Fibroblast of peridontal ligament (primary cell): ENCODE data around the gene MRC2.

Experiments used
- DNase-seq: peaks from one replicate; pipeline ENCODE4 v3.0.0-alpha.2; 2010; ENCODE audit errors: extremely low read depth

Gene MRC2

DNA sequence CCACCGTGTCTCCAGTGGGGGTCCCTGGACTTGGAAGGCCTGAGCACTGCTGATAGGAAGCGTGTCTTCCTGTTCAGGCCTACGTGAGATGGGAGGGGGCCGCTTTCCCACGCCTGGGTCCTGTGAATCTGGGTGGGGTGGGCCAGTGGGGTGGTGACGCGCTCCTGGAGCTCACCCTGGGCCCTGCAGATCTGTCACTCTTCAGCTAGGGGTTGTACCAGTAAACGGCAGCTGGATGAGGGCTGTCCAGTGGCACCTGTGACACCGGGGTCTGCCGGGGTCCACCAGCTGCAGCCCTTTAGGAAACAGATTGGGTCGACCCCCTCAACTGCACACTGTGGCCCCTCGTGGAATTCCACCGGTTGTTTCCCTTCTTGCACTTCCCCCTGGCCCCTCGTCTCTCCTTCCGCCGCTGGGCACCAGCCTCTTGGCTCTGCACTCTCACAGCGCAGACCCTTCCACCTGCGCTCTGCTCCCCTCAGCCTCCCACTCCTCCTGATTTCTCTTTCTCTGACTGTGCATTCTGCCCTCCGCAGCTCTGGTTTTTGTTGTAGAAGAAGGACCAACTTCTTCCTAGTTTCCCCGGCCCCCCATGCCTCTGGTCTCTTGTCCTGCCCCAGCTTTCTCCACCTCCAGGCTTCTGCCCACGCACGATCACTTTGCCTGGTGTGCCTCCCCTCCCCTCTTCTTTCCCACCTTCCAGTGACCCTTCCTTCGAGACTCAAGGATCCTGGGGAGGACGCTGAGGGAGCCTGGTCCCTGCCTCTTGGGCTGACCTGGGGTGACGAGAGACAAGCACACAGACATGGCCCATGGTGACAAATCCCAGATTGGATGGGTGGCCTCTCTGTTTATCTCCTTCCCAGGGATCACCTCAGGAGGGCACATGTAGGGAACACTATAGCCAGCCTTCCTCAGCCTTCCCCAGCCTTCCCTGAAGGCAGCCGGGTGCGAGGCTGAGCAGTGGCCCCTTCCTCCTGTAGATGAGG, 4.8 kb downstream of the MRC2 start:
- DNase-seq: no peak

DNA sequence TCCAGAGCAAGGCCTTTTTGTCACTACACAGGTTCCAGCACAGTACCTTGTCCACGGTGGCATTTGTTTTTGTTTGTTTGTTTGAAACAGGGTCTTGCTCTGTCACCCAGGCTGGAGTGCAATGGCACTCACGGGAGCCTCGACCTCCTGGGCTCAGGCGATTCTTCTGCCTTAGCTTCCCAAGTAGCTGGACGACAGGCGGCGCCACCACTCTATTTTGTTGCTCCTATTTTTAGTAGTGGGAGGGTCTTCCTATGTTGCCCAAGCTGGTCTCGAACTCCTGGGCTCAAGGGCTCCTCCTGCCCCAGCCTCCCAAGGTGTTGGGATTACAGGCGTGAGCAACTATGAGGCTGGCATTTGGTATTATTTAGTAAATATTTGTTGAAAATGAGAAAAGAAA, 10.3 kb downstream of the MRC2 start:
- no peak for DNase-seq

DNA sequence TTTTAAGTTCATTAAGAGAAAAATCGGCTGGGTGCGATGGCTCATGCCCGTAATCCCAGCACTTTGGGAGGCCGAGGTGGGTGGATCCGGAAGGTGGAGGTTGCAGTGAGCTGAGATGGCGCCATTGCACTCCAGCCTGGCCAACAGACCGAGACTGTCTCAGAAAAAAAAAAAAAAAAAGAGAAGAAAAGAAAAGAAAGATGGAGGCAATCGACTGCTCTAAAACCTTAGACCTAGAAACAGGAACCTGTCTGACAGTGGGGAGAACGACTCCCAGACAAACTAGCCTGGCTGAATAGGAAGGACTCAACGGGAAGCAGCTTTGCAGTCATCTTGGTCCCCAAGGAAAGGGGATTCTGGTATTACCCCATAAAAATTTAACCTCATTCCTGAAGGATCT, 13.7 kb downstream of the MRC2 start:
- DNase-seq: no peak

DNA sequence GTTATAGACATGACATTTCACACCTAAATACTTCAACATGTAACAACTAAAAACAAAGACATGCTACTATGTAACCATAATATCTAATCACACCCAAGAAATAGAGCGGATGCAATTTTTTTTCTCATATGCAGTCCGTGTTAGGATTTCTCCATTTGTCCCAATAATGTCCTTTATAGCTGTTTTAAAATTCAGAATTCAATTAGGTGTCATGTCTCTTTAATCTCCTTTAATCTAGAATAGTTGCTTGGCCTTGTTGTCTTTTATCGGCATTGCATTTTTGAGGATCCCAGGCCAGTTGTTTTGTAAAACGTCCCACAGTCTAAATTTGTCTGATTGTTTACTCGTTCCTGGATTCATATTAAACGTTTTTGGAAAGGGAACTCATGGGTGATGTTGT, 14.5 kb downstream of the MRC2 start:
- DNase-seq: no peak

DNA sequence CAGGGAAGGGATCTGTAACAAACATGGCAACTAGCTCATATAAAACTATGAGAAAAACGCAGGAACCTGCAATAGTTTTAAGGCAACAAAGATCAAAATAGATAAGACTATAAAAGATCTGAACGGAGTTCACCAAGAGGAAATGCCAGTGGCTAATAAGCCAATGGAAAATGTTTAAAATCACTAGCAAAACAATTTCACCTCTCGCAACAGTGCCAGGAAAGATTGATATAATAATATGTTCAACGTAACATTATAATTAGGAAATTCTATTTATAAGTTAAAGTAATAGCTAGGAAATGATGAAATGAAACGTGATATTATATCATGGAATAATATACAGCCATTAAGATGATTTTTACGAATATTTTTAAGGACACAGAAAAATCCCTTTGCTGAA, 16.0 kb downstream of the MRC2 start:
- no peak for DNase-seq

DNA sequence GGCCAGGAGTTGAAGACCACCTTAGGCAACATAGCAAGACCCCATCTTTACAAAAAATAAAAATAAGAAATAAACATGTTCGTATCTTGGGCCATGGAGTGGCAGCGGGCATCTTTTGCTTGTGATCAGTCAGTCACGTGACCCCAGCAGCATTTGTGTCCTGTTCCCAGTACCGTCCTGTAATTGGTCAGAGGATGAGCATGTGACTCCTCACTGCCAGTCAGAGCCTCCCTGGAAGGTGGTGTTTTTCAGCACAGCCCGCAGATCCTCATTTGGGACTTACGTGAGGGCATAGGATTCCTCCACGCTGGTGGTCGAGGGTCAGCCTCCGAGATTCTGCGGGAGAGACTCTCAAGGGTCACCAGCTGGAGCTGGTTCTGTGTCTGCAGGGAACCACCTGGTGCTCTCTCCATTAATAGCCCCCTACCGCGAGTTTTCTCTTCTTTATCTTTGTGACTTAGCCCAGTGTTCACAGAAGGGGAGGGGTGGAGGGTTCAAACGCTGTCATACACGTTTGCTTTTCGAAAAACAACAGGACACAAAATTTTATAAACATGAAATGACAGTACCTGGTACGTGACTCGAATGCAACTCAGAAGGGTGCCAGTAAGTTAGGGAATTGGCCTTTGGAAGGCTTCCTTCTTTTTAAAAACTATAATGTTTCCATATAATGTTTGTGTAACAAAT, 17.2 kb downstream of the MRC2 start:
- DNase-seq: no peak

DNA sequence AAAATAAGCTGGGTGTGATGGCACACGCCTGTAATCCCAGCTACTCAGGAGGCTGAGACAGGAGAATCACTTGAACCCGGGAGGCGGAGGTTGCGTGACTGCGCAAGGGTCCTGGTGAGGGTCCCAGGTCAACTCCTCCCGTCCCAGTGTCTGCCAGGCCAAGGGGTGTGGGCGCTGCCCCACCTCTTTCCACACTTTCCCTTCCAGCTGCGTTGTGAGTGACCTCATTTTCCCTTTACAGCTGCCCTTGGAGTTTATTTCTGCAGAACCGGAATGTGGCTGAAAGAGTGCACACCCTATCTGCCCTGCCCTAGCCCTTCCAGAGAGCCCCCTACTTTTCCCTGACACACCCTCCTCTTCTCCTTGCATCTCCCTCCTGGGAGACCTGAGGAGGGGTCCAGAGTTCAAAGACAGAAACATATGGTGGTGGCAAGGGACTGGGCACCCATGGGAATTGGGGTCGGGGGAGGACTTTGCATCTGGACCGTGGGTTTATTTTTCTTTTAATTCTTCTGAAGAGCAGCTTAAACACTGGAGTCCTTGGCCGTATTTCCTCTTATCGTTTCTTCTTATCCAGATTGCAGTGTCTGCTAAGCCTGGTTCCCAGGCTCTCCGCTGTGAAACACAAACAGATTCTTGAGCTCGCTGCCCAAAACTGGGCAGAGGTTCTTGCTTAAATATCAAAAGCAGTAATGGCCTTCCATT, 20.9 kb downstream of the MRC2 start:
- DNase-seq: peak; percentile 48

DNA sequence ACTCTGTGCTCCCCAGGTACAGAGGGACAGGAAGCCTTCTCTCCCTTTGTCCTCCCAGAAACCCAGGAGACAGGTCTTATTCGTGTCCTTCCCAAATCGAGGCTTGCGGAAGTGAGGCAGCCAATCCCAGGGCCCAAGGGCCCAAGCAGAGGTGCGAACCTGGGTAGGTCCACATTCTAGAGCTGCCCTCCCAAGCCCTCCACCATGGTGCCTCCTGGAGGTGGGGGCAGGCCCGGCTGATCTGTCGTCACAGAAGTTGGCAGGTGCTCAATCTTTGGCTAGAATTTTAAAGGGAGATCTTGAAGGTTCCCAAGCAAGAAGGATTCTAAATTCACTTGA, 21.5 kb downstream of the MRC2 start:
- DNase-seq: no peak

DNA sequence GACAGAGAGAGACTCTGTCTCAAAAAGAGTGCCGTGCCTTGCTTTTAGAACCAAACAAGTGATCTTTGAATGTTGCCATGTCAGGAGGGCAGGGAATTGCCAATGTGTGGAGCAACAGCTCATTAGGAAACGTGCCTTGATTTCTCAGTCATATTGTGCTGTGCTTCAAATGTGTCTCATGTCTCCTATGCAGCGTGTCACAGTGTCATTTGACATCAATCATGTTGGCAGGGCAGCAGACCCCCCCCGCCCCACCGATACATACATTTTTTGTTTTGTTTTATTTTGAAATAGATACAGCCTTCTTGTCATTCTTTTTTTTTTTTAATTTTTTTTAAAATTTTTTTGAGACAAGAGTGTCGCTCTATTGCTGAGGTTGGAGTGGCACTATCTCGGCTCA, 22.1 kb downstream of the MRC2 start:
- no peak for DNase-seq

DNA sequence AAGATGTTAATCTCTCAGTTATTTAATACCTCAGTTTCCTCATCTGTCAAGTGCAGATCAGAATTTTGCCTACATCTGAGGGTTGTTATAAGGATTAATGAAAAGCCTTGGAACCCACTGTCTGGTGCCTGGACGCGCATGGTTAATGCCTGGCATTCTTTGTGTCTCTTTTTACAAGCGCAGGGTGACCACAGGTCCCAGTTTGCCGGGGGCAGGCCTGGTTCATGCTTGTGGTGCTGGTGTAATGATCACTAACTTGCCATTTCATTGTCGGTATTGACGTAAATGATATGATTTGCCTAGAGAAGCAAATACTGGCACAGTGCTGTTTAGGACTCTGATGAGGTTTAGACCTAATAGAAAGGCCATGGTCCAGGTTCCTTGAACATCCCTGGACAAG, 23.1 kb downstream of the MRC2 start:
- no peak for DNase-seq

DNA sequence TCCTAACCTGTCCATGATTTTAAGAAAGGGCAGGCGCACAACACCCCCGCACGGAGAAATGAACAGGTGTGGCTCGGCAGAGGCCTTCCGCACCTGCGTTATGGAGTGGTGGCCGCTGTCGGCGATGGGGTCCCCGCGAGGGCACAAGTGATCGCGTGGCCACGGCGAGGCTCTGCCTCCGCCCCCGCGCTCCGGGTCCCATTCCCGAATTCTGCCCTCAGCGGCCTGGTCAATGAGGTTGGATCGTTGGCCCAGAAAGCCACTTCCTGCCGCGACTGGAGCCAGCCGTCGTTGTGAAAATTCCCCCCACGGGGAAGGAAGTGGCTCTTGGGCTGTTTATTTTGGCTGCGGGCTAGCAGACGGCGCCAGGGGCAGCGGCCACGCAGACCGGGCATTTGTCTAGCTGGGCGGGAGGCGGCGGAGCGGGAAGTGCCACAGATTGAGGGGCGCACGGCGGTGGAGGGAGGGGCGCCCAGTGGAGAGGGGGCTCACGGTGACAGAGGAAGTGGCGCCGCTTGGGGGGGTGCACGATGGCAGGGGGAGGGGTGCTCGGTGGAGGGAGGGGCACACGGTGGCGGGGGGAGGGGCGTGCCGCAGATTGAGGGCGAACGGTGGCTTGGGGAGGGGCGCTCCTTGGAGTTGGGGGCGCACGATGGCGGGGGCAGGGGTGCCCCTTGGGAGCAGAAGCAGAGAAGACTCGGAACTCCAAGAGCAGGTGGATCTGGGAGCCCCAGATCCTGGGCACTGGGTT, 25.0 kb downstream of the MRC2 start:
- peak; percentile 30 for DNase-seq

DNA sequence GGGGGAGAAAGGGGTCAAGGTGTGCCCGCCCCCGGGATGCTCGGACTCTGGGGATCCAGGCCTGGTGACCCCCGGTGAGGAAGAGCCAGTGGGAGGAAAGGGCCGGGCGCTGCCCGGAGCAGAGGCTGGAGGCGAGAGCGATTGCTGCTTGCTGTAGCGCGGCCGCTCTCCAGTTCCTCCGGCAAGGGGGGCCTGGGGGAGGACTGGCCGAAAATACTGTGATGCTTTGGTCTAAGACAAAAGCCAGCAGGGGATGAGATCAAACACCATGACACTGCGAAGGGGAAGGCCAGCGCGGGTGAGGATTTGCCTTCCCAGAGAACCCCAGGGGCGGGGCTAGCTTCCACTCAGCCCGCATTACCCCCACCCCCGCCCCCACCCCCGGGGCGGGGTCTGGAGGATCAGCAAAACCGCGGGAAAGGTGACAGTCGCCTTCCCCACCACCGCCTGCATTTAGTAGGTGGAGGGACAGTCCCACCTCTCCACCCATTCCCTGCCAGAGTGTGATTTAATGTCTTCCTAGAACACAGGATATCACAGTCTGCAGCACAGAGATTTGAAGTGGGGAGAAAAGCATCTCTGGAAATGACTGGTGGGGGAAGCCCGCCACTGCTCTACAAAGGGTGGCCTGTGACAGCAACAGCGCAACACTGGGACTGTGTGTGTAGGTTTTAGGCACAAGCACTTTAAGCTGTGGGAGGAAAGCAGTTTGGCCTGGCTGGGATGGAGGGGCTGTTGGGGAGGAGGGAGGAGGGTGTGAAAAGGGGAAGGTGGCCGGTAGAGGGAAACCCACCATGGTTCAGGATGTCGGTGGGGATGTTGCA, 25.7 kb downstream of the MRC2 start:
- DNase-seq: peak; percentile 39

DNA sequence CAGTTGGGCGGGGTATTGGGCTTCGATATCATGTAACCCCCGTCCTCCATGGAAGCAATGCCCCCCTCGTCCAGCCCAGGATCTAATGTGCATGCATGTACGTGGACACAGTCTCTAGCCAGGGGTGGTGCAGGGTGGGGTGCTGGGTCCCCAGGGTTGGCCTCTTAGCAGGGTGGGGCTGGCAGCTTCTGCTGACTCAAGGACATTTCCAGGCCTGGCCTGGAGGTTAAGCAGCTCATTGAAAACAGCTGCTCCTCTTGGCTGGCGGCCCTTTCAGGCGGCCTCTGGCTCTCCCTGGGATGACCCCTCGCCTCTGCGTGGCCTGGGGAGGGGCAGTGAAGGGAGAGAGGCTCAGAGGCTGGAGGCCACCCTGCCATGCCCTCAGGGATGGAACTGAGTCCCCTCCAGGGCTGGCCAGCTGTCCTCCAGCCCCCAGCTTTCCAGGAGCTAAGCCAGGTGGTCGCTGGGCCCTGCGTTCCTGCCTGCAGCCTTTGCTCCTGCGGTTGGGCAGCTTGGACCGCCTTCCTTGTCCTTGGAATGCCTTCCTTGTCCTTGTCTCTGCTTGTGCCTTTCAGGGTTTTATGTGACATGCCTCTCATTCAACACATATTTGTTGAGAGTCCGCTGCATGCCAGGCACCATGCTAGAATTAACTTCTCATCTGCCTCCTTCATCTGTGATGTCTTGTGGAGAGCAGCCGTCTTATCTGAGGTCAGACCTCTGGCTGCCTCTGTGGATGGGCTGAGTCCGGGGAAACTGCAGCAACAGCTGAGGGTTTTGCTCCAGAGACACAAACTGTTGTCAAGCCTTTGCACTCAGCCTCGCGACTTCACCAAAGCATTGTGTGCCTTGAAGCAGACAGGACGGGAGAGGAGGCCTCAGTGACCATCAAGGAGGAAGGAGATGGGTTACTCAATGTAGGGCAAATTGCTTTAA, 26.6 kb downstream of the MRC2 start:
- peak; percentile 71 for DNase-seq

DNA sequence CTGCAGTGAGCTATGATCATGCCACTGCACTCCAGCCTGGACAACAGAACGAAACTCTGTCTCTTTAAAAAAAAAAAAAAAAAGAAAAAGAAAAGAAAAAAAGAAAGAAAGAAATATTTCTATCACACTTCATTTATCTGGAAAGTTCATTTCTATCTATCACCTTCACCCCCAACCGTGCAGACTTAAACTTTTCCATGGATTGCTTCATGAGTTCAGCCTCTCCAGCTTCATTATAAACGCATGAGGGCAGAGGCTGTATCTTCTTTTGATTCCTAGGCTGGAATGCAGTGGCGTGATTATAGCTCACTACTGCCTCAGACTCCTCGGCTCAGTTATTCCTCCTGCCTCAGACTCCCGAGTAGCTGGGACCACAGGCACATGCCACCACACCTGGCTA, 28.2 kb downstream of the MRC2 start:
- DNase-seq: no peak

DNA sequence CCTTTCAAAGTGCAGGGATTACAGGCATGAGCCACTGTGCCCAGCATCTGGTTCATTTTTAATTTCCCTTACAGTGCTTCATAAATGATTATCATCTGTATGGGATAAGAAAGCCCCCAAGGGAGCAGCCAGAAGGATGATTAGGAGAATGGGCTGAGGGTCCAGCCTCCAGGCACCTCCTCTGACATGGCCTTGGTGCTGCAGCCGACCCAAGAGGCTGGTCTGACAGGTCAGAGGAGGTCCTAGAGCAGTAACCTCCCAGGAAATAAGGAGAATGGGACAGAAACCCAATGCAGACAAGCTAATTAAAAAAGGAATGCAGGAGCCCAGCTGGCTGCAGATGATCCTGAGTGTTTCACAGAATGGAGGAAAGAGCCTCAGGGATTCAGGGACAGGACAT, 29.0 kb downstream of the MRC2 start:
- no peak for DNase-seq

DNA sequence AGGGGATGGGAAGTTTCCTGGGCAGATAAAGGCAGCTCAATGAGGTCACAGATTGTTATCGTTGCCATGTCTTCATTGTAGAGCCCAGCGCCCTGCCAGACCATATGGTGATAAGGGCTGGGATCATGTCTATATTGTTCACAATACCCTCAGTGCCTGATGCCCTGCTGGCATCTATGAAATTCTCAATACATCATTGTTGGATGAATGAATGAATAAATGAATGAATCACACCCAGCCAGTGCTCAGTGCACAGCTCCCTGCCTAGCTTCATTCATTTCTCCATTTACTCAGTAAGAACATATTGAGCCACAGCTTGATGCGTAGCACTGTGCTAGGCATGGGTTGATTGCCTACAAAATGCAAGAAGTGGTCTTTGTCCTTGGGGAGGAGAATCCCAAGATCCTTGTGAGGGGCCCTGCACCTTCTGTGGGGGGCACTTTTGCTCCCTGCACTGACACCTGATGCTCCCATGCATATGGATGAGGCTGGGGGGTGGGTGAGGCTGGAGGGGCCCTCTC, 29.7 kb downstream of the MRC2 start:
- no peak for DNase-seq

DNA sequence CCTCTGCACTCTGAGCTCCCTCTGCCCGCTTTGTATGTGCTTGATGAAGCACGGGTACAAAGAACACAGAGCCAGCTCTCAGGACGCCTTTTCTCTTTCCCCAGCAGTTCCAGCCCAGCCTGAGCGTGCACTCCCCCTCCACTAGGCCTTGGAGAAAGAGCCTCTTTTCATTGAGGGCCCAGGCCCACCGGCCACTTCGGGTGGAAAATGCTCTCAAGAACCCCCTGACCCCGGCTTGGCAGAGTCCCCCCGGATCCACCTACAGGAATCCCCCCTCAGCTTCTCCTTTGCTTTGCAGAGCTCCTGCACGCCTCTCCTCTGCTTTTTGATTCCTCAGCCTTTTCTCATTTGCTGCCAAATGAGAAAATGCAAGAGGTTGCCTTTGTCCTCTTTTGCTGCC, 30.2 kb downstream of the MRC2 start:
- DNase-seq: no peak

DNA sequence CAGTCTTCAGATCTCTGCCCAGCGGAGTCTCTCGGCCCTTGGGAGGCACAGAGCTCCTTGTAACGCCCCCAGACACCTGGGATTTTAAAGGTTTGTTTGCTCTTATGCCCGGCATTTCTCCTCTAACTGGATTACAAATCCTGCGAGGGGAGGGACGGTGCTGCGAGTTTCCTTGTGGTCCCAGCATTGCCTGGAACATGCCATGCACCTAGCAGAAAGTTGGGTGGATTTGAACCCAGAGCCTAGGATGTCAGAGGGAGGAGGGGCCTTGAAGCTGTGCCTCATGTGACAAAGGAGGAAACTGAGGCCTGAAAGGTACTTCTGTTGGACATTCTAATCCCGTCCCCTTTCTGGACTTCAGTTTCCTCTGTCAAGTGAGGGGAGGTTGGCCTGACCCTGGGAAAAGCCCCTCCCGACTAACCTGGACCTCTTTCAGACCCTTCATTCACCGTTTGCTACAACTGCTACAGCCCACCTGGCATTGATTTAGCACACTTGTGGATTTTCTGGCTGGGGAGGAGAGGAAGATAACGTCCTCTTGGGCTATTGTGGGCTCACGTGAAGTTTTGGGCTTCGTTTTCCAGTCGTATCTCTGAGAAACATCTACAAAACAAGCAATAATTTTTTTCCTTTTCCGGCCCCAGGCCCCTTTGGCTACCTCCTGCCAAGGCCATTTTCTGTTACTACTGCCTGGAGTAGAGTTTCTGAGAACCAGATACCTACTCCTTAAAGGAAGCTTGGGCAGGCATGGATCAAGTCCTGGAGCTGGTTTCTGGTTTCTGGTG, 30.9 kb downstream of the MRC2 start:
- no peak for DNase-seq

DNA sequence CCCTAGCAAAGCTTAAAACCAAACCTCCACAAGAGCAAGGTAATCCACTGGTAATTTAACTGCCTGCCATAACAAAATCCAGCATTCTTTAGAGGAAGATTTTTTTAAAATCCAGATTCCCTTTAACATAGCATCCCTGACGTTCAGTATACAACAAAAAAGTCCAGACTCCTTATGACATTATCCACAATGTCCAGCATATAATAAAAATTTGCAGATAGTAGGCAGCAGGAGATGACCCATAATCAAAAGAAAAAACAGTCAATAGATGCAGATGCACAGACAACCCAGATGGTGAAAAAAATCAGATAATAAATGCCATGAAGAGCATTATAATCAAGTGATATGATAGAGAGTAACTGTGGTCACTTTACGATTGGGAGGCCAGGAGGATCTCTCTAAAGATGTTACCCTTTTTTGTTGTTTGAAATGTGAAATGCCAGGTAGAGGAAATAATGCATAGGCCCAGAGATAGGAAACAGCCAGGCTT, 33.2 kb downstream of the MRC2 start:
- no peak for DNase-seq
